ENCODE results near the gene INTS7.

Gene INTS7, protein sequence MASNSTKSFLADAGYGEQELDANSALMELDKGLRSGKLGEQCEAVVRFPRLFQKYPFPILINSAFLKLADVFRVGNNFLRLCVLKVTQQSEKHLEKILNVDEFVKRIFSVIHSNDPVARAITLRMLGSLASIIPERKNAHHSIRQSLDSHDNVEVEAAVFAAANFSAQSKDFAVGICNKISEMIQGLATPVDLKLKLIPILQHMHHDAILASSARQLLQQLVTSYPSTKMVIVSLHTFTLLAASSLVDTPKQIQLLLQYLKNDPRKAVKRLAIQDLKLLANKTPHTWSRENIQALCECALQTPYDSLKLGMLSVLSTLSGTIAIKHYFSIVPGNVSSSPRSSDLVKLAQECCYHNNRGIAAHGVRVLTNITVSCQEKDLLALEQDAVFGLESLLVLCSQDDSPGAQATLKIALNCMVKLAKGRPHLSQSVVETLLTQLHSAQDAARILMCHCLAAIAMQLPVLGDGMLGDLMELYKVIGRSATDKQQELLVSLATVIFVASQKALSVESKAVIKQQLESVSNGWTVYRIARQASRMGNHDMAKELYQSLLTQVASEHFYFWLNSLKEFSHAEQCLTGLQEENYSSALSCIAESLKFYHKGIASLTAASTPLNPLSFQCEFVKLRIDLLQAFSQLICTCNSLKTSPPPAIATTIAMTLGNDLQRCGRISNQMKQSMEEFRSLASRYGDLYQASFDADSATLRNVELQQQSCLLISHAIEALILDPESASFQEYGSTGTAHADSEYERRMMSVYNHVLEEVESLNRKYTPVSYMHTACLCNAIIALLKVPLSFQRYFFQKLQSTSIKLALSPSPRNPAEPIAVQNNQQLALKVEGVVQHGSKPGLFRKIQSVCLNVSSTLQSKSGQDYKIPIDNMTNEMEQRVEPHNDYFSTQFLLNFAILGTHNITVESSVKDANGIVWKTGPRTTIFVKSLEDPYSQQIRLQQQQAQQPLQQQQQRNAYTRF

GRCh38 chr1:212035123-212035834, at the start of gene INTS7, which contains the start of gene DTL:
INTS7 (minus strand) TSS chr1:212035557; CDS start chr1:212035437, 120 bp downstream.
DTL (plus strand) TSS chr1:212035748; CDS start chr1:212035891, 143 bp downstream.
- H3K9ac ChIP-seq (ENCODE audit: low read length in 5 of 5): peak within 1 kb of the TSS; percentile 51 to 89 (median 71)

GRCh38 chr1:212082765-212083406, 47.5 kb upstream of the INTS7 start:
- H3K27me3 ChIP-seq (ENCODE audit: control insufficient read depth in 5 of 5, insufficient read depth in 4 of 5, low read length in 5 of 5): no peaks in the 10 kb centered on the region
- no peak overlapping the region for H3K9ac ChIP-seq (ENCODE audit: low read length in 5 of 5)
- H3K4me1 ChIP-seq (ENCODE audit: control insufficient read depth in 5 of 5, insufficient read depth in 5 of 5, low read length in 5 of 5): peaks cover 0 to 8% (median 0%) of the 10 kb centered on the region in 5 donors
- no peak overlapping the region for H3K4me3 ChIP-seq (ENCODE audit: low read depth in 1 of 5, low read length in 5 of 5)
- H3K9me3 ChIP-seq (ENCODE audit: control insufficient read depth in 5 of 5, low read length in 5 of 5): no peaks in the 10 kb centered on the region
- no peak overlapping the region for H3K27ac ChIP-seq (ENCODE audit: low read depth, low read length)
- H3K36me3 ChIP-seq (ENCODE audit: control insufficient read depth in 5 of 5, insufficient read depth in 5 of 5, low read length in 5 of 5): no peaks in the 10 kb centered on the region

More at GRCh38 chr1:212035123-212035834, at the start of gene INTS7, which contains the start of gene DTL:
- Histone ChIP-seq H3K4me1 (ENCODE audit: control insufficient read depth in 5 of 5, insufficient read depth in 5 of 5, low read length in 5 of 5) (peaks cover 2 to 28% (median 19%) of the 10 kb centered on the region in 5 donors), H3K9me3 (ENCODE audit: control insufficient read depth in 5 of 5, low read length in 5 of 5) (no peaks in the 10 kb centered on the region), H3K36me3 (ENCODE audit: control insufficient read depth in 5 of 5, insufficient read depth in 5 of 5, low read length in 5 of 5) (no peaks in the 10 kb centered on the region), H3K27me3 (ENCODE audit: control insufficient read depth in 5 of 5, insufficient read depth in 4 of 5, low read length in 5 of 5) (no peaks in the 10 kb centered on the region), H3K27ac (ENCODE audit: low read depth, low read length) (peak within 1 kb of the TSS; percentile 77), H3K4me3 (ENCODE audit: low read depth in 1 of 5, low read length in 5 of 5) (peak within 1 kb of the TSS; percentile 76 to 95 (median 89))

GRCh38 chr1:212078826-212079225, 43.5 kb upstream of the INTS7 start:
- Histone ChIP-seq H3K9me3 (ENCODE audit: control insufficient read depth in 5 of 5, low read length in 5 of 5) (no peaks in the 10 kb centered on the region), H3K9ac (ENCODE audit: low read length in 5 of 5) (no peak overlapping the region)

GRCh38 chr1:212077028-212077427, 41.7 kb upstream of the INTS7 start:
- no peaks in the 10 kb centered on the region for H3K36me3 ChIP-seq (ENCODE audit: control insufficient read depth in 5 of 5, insufficient read depth in 5 of 5, low read length in 5 of 5)
- H3K27ac ChIP-seq (ENCODE audit: low read depth, low read length): no peak overlapping the region
- H3K9ac ChIP-seq (ENCODE audit: low read length in 5 of 5): no peak overlapping the region
- no peak overlapping the region for H3K4me3 ChIP-seq (ENCODE audit: low read depth in 1 of 5, low read length in 5 of 5)
- H3K4me1 ChIP-seq (ENCODE audit: control insufficient read depth in 5 of 5, insufficient read depth in 5 of 5, low read length in 5 of 5): peaks cover 0 to 8% (median 0%) of the 10 kb centered on the region in 5 donors
- no peaks in the 10 kb centered on the region for H3K27me3 ChIP-seq (ENCODE audit: control insufficient read depth in 5 of 5, insufficient read depth in 4 of 5, low read length in 5 of 5)
- H3K9me3 ChIP-seq (ENCODE audit: control insufficient read depth in 5 of 5, low read length in 5 of 5): no peaks in the 10 kb centered on the region

More at GRCh38 chr1:212078826-212079225, 43.5 kb upstream of the INTS7 start:
- Histone ChIP-seq H3K4me3 (ENCODE audit: low read depth in 1 of 5, low read length in 5 of 5) (no peak overlapping the region), H3K27ac (ENCODE audit: low read depth, low read length) (no peak overlapping the region), H3K27me3 (ENCODE audit: control insufficient read depth in 5 of 5, insufficient read depth in 4 of 5, low read length in 5 of 5) (no peaks in the 10 kb centered on the region), H3K36me3 (ENCODE audit: control insufficient read depth in 5 of 5, insufficient read depth in 5 of 5, low read length in 5 of 5) (no peaks in the 10 kb centered on the region), H3K4me1 (ENCODE audit: control insufficient read depth in 5 of 5, insufficient read depth in 5 of 5, low read length in 5 of 5) (peaks cover 0 to 8% (median 0%) of the 10 kb centered on the region in 5 donors)

- H3K4me1 ChIP-seq (ENCODE audit: control insufficient read depth in 5 of 5, insufficient read depth in 5 of 5, low read length in 5 of 5): peaks cover 0 to 7% (median 5%) of the 10 kb centered on the region in 5 donors
- H3K36me3 ChIP-seq (ENCODE audit: control insufficient read depth in 5 of 5, insufficient read depth in 5 of 5, low read length in 5 of 5): no peaks in the 10 kb centered on the region
- H3K4me3 ChIP-seq (ENCODE audit: low read depth in 1 of 5, low read length in 5 of 5): no peak overlapping the region
- no peaks in the 10 kb centered on the region for H3K27me3 ChIP-seq (ENCODE audit: control insufficient read depth in 5 of 5, insufficient read depth in 4 of 5, low read length in 5 of 5)
- no peak overlapping the region for H3K27ac ChIP-seq (ENCODE audit: low read depth, low read length)
- no peak overlapping the region for H3K9ac ChIP-seq (ENCODE audit: low read length in 5 of 5)
- H3K9me3 ChIP-seq (ENCODE audit: control insufficient read depth in 5 of 5, low read length in 5 of 5): no peaks in the 10 kb centered on the region
Measured at GRCh38 chr1:212074856-212075255, 39.5 kb upstream of the INTS7 start.

- Histone ChIP-seq H3K27me3 (ENCODE audit: control insufficient read depth in 5 of 5, insufficient read depth in 4 of 5, low read length in 5 of 5) (no peaks in the 10 kb centered on the region), H3K9me3 (ENCODE audit: control insufficient read depth in 5 of 5, low read length in 5 of 5) (no peaks in the 10 kb centered on the region), H3K27ac (ENCODE audit: low read depth, low read length) (no peak overlapping the region), H3K4me3 (ENCODE audit: low read depth in 1 of 5, low read length in 5 of 5) (no peak overlapping the region), H3K36me3 (ENCODE audit: control insufficient read depth in 5 of 5, insufficient read depth in 5 of 5, low read length in 5 of 5) (no peaks in the 10 kb centered on the region), H3K4me1 (ENCODE audit: control insufficient read depth in 5 of 5, insufficient read depth in 5 of 5, low read length in 5 of 5) (peaks cover 0 to 5% (median 2%) of the 10 kb centered on the region in 5 donors), H3K9ac (ENCODE audit: low read length in 5 of 5) (peak overlapping the region in 1 of 5 donors; percentile 28)
Measured at GRCh38 chr1:212074313-212074712, 39.0 kb upstream of the INTS7 start.

- H3K27ac ChIP-seq (ENCODE audit: low read depth, low read length): no peak overlapping the region
- no peak overlapping the region for H3K4me3 ChIP-seq (ENCODE audit: low read depth in 1 of 5, low read length in 5 of 5)
- no peaks in the 10 kb centered on the region for H3K27me3 ChIP-seq (ENCODE audit: control insufficient read depth in 5 of 5, insufficient read depth in 4 of 5, low read length in 5 of 5)
- peaks cover 0 to 5% (median 0%) of the 10 kb centered on the region in 5 donors for H3K4me1 ChIP-seq (ENCODE audit: control insufficient read depth in 5 of 5, insufficient read depth in 5 of 5, low read length in 5 of 5)
- H3K9ac ChIP-seq (ENCODE audit: low read length in 5 of 5): no peak overlapping the region
- H3K36me3 ChIP-seq (ENCODE audit: control insufficient read depth in 5 of 5, insufficient read depth in 5 of 5, low read length in 5 of 5): no peaks in the 10 kb centered on the region
- H3K9me3 ChIP-seq (ENCODE audit: control insufficient read depth in 5 of 5, low read length in 5 of 5): no peaks in the 10 kb centered on the region
Measured at GRCh38 chr1:212073490-212073889, 38.1 kb upstream of the INTS7 start.

DNA sequence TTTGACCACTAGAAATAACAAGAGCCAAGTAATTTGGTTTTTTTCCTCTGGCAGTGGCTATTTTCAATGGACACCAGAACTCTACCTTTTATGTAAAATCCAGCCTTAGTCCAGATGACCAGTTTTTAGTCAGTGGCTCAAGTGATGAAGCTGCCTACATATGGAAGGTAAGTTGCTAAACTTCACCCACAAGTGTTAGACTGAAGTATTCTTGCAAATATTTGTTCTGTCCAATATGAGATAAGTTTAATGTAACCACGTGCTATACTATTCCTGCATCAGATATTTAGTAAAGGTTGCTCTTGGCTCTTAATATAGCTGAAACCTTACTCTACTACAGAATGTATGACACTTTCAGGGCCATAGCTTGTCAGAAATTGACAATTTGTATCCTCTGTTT, 36.7 kb upstream of the INTS7 start:
- H3K27ac ChIP-seq (ENCODE audit: low read depth, low read length): no peak overlapping the region
- H3K9me3 ChIP-seq (ENCODE audit: control insufficient read depth in 5 of 5, low read length in 5 of 5): no peaks in the 10 kb centered on the region
- H3K4me1 ChIP-seq (ENCODE audit: control insufficient read depth in 5 of 5, insufficient read depth in 5 of 5, low read length in 5 of 5): peaks cover 0 to 11% (median 0%) of the 10 kb centered on the region in 5 donors
- H3K36me3 ChIP-seq (ENCODE audit: control insufficient read depth in 5 of 5, insufficient read depth in 5 of 5, low read length in 5 of 5): no peaks in the 10 kb centered on the region
- H3K9ac ChIP-seq (ENCODE audit: low read length in 5 of 5): no peak overlapping the region
- no peak overlapping the region for H3K4me3 ChIP-seq (ENCODE audit: low read depth in 1 of 5, low read length in 5 of 5)
- no peaks in the 10 kb centered on the region for H3K27me3 ChIP-seq (ENCODE audit: control insufficient read depth in 5 of 5, insufficient read depth in 4 of 5, low read length in 5 of 5)

GRCh38 chr1:212070720-212071302, 35.5 kb upstream of the INTS7 start:
- Histone ChIP-seq H3K4me1 (ENCODE audit: control insufficient read depth in 5 of 5, insufficient read depth in 5 of 5, low read length in 5 of 5) (peaks cover 0 to 14% (median 0%) of the 10 kb centered on the region in 5 donors), H3K9ac (ENCODE audit: low read length in 5 of 5) (peak overlapping the region in 1 of 5 donors; percentile 19), H3K9me3 (ENCODE audit: control insufficient read depth in 5 of 5, low read length in 5 of 5) (no peaks in the 10 kb centered on the region), H3K27ac (ENCODE audit: low read depth, low read length) (no peak overlapping the region), H3K27me3 (ENCODE audit: control insufficient read depth in 5 of 5, insufficient read depth in 4 of 5, low read length in 5 of 5) (no peaks in the 10 kb centered on the region), H3K36me3 (ENCODE audit: control insufficient read depth in 5 of 5, insufficient read depth in 5 of 5, low read length in 5 of 5) (no peaks in the 10 kb centered on the region), H3K4me3 (ENCODE audit: low read depth in 1 of 5, low read length in 5 of 5) (no peak overlapping the region)

All from subcutaneous abdominal adipose tissue (tissue), 5 donors.